K562 (cell line): ENCODE results near the gene TF. TPM values are rescaled to one million over a fixed set of nuclear protein-coding genes. Genes with fewer than 3 reads are reported as not detected.

Experiments
- HCFC1 ChIP-seq: IDR thresholded peaks from 2 replicates; pipeline ENCODE4 v1.6.1; 2012; ENCODE audit warnings: low read depth, low read length, improper control_type of control experiment
- JUN ChIP-seq, 2 experiments: sonication (generic) in 1 of 2; formaldehyde crosslinking in 1 of 2; IDR thresholded peaks; 2 replicates each; pipeline versions ENCODE4 v1.6.1 to v1.8.0; 2012 to 2022; ENCODE audit warnings: borderline replicate concordance in 2 of 2, mild to moderate bottlenecking in 2 of 2, improper control_type of control experiment in 1 of 2, low read depth in 1 of 2, low read length in 1 of 2, missing genetic modification reagents in 1 of 2
- MAFF ChIP-seq: IDR thresholded peaks from 2 replicates; pipeline ENCODE4 v1.6.1; 2012; ENCODE audit warnings: low read length, improper control_type of control experiment
- NRF1 ChIP-seq, 2 experiments: fragments of 450-650 bp; IDR thresholded peaks in 1 of 2; conservative IDR thresholded peaks in 1 of 2; 2 replicates each; pipeline ENCODE4 v1.6.1; 2014; ENCODE audit warnings: mild to moderate bottlenecking in 2 of 2
- SIN3A ChIP-seq, 2 experiments: fragments of 150-350 bp in 1 of 2; IDR thresholded peaks; 2 replicates each; pipeline ENCODE4 v1.6.1; 2011 to 2016; ENCODE audit warnings: borderline replicate concordance in 2 of 2, low read depth in 2 of 2, low read length in 2 of 2, mild to moderate bottlenecking in 2 of 2, moderate library complexity in 2 of 2; ENCODE audit not compliant: control insufficient read depth in 1 of 2
- SIX5 ChIP-seq, 2 experiments: IDR thresholded peaks; 2 replicates each; pipeline ENCODE4 v1.6.1; 2011; ENCODE audit warnings: low read length in 2 of 2, borderline replicate concordance in 1 of 2, low read depth in 1 of 2, mild to moderate bottlenecking in 1 of 2, moderate library complexity in 1 of 2; ENCODE audit not compliant: insufficient read depth in 1 of 2
- SUPT5H ChIP-seq: fragments of 450-650 bp; IDR thresholded peaks from 2 replicates; pipeline ENCODE4 v1.6.1; 2016
- TAF9B ChIP-seq: fragments of 450-650 bp; IDR thresholded peaks from 2 replicates; pipeline ENCODE4 v1.6.1; 2018; ENCODE audit warnings: mild to moderate bottlenecking; ENCODE audit not compliant: partially characterized antibody
- ZNF76 ChIP-seq: fragments of 250-450 bp; sonication (Bioruptor Pico); IDR thresholded peaks from 2 replicates; pipeline ENCODE4 v1.4.0; 2020; ENCODE audit warnings: mild to moderate bottlenecking, moderate library complexity, borderline replicate concordance
- polyA plus RNA-seq, 8 experiments: library from polyadenylated mRNA; depleted of rRNA in 4 of 8; stranded (reverse) in 5 of 8; unstranded in 3 of 8; fragments of >200 nt; fragmentation: Nextera tagmentation in 2 of 8; fragmentation: Illumina TruSeq in 1 of 8; extraction: Ambion mirVana in 2 of 8; extraction: Trizol in 1 of 8; gene quantifications; 2 replicates each; pipeline versions ENCODE4 v1.2.1 to v1.2.3, GENCODE V29; 2011 to 2014; ENCODE audit warnings: inconsistent platforms in 1 of 8, missing spikeins in 1 of 8
- total RNA-seq, 7 experiments: library from RNA; depleted of rRNA in 6 of 7; stranded (reverse); fragments of >200 nt in 6 of 7; fragmentation: Illumina TruSeq in 2 of 7; extraction: Trizol in 2 of 7; gene quantifications; 2 replicates each; pipeline versions ENCODE4 v1.2.1 to v1.2.3, GENCODE V29; 2011 to 2021; ENCODE audit warnings: low replicate concordance in 1 of 7
- TF ChIP-seq, protein P1 (sequence below): sonication (generic); formaldehyde crosslinking; IDR thresholded peaks from 2 replicates; pipeline ENCODE4 v1.8.0; 2022; ENCODE audit warnings: mild to moderate bottlenecking, missing genetic modification reagents
- TF ChIP-seq, protein P2 (sequence below): fragments of 450-650 bp; IDR thresholded peaks from 2 replicates; pipeline ENCODE4 v1.6.1; 2016; ENCODE audit warnings: antibody characterized with exemption
- TF ChIP-seq, protein P3 (sequence below): IDR thresholded peaks from 3 replicates; pipeline ENCODE4 v1.6.1; 2011; ENCODE audit warnings: borderline replicate concordance, mild to moderate bottlenecking; ENCODE audit not compliant: insufficient read length, insufficient read depth

TF gene
- total and polyA plus RNA-seq, 9 of the 15 experiments (the other 6 are each of a cell fraction or from before 2014, with no cell fraction given), result 0.09 to 9.2 (median 3.1) TPM

DNA sequence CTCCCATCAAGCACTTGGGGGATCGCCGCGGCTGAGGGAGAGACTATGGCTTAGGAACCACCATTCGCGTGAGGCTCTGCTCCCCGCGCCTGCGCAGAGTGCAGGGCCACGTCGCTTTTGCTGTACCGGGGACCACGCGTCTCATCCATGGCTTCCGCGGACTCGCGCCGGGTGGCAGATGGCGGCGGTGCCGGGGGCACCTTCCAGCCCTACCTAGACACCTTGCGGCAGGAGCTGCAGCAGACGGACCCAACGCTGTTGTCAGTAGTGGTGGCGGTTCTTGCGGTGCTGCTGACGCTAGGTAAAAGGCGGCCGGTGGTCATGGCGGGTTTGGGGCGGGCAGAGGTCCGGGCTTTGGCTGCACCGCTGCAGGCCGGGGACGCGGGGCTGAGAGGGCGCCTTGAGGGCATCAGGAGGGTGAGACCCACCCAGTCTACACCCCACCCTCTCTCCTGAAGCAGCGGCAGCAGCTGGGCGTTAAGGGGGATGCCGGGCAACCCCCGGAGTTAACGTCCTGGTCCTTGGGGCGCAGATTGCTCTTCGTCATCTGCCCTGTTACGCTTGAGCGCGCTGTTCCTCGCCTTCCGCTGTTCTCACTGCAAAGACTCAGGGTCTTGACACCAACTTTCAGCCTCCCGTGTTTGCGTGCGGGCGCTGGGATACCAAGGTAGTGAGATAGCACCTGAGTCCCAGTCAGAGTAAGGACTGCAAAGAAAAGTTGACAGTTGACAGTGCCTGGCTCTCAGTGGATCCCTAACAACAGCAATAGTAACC lies 59.7 kb downstream of the TF start, which contains the start of gene SRPRB (continued):
- 0 out of 2 replicates have a peak, but pooled peaks have one; percentile 1 for TF ChIP-seq JUN (IDR thresholded peaks at IDR 0.05; ENCODE audit: borderline replicate concordance, low read depth, low read length)
- TF ChIP-seq JUN (CRISPR knock-in tag; IDR thresholded peaks at IDR 0.05; ENCODE audit: borderline replicate concordance), result no peak
- peak; percentile 91 for TF ChIP-seq HCFC1
- TF ChIP-seq, protein P1, sequence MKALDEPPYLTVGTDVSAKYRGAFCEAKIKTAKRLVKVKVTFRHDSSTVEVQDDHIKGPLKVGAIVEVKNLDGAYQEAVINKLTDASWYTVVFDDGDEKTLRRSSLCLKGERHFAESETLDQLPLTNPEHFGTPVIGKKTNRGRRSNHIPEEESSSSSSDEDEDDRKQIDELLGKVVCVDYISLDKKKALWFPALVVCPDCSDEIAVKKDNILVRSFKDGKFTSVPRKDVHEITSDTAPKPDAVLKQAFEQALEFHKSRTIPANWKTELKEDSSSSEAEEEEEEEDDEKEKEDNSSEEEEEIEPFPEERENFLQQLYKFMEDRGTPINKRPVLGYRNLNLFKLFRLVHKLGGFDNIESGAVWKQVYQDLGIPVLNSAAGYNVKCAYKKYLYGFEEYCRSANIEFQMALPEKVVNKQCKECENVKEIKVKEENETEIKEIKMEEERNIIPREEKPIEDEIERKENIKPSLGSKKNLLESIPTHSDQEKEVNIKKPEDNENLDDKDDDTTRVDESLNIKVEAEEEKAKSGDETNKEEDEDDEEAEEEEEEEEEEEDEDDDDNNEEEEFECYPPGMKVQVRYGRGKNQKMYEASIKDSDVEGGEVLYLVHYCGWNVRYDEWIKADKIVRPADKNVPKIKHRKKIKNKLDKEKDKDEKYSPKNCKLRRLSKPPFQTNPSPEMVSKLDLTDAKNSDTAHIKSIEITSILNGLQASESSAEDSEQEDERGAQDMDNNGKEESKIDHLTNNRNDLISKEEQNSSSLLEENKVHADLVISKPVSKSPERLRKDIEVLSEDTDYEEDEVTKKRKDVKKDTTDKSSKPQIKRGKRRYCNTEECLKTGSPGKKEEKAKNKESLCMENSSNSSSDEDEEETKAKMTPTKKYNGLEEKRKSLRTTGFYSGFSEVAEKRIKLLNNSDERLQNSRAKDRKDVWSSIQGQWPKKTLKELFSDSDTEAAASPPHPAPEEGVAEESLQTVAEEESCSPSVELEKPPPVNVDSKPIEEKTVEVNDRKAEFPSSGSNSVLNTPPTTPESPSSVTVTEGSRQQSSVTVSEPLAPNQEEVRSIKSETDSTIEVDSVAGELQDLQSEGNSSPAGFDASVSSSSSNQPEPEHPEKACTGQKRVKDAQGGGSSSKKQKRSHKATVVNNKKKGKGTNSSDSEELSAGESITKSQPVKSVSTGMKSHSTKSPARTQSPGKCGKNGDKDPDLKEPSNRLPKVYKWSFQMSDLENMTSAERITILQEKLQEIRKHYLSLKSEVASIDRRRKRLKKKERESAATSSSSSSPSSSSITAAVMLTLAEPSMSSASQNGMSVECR, result peak; percentile 84
- TF ChIP-seq MAFF, result no peak
- TF ChIP-seq SUPT5H, result peak; percentile 85
- TF ChIP-seq, protein P2, sequence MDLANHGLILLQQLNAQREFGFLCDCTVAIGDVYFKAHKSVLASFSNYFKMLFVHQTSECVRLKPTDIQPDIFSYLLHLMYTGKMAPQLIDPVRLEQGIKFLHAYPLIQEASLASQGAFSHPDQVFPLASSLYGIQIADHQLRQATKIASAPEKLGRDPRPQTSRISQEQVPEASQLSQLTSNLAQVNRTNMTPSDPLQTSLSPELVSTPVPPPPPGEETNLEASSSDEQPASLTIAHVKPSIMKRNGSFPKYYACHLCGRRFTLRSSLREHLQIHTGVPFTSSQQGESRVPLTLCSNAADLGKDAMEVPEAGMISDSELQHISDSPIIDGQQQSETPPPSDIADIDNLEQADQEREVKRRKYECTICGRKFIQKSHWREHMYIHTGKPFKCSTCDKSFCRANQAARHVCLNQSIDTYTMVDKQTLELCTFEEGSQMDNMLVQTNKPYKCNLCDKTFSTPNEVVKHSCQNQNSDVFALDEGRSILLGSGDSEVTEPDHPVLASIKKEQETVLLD, result peak; percentile 91
- peak; percentile 57 for TF ChIP-seq TAF9B
- peak; percentile 97 to 98 for TF ChIP-seq NRF1 (conservative IDR thresholded peaks at IDR 0.05 in 1 of 2, IDR thresholded peaks at IDR 0.05 in 1 of 2)
- TF ChIP-seq SIN3A (IDR thresholded peaks at IDR 0.05; ENCODE audit: borderline replicate concordance in 2 of 2, control insufficient read depth in 1 of 2, low read depth in 2 of 2, low read length in 2 of 2), result peak; percentile 47 to 82; a peak in 2 of 4 replicates
- TF ChIP-seq, protein P3, sequence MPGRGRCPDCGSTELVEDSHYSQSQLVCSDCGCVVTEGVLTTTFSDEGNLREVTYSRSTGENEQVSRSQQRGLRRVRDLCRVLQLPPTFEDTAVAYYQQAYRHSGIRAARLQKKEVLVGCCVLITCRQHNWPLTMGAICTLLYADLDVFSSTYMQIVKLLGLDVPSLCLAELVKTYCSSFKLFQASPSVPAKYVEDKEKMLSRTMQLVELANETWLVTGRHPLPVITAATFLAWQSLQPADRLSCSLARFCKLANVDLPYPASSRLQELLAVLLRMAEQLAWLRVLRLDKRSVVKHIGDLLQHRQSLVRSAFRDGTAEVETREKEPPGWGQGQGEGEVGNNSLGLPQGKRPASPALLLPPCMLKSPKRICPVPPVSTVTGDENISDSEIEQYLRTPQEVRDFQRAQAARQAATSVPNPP, result no peak
- peak; percentile 63 to 70; a peak in 3 of 4 replicates for TF ChIP-seq SIX5 (IDR thresholded peaks at IDR 0.05; ENCODE audit: borderline replicate concordance in 1 of 2, insufficient read depth in 1 of 2, low read depth in 1 of 2, low read length in 2 of 2)
- TF ChIP-seq ZNF76 (CRISPR knock-in tag), result no peak
